DND-41 (cell line): Measurements from ENCODE around the gene FH.

Experiments used
- ATAC-seq: fragments of 200-7000 bp; cut with Tn5 transposase; 3 replicates; pipeline ENCODE4 v1.9.1; 2021; ENCODE audit warnings: low read depth; ENCODE audit not compliant: insufficient read depth
- DNase-seq: peaks from one replicate; pipeline ENCODE4 v3.0.0-alpha.2; 2020
- H2AFZ ChIP-seq: 2 replicates; pipeline ENCODE4 v1.6.0; 2012; ENCODE audit warnings: low read depth, low read length
- H3K27ac ChIP-seq: 2 replicates; pipeline ENCODE4 v1.5.1; 2012; ENCODE audit warnings: low read length, inconsistent platforms
- H3K27me3 ChIP-seq: fragments of 200-600 bp; sonication (generic); 2 replicates; pipeline ENCODE4 v1.6.0; 2012; ENCODE audit warnings: low read length, mild to moderate bottlenecking, inconsistent platforms; ENCODE audit not compliant: insufficient read depth, poor library complexity
- H3K36me3 ChIP-seq: 2 replicates; pipeline ENCODE4 v1.5.1; 2012; ENCODE audit warnings: low read length, inconsistent platforms; ENCODE audit not compliant: insufficient read depth
- H3K4me1 ChIP-seq: 2 replicates; pipeline ENCODE4 v1.5.1; 2012; ENCODE audit warnings: mild to moderate bottlenecking, low read length; ENCODE audit not compliant: insufficient read depth
- H3K4me2 ChIP-seq: 2 replicates; pipeline ENCODE4 v1.6.0; 2012; ENCODE audit warnings: mild to moderate bottlenecking, moderate library complexity, low read length, inconsistent platforms; ENCODE audit not compliant: insufficient read depth
- H3K4me3 ChIP-seq, 2 experiments: fragments of 200-600 bp in 1 of 2; shearing (Covaris generic) in 1 of 2; 2 replicates each; pipeline ENCODE4 v1.5.1; 2012 to 2016; ENCODE audit warnings: inconsistent platforms in 2 of 2, low read length in 2 of 2, mild to moderate bottlenecking in 2 of 2, low read depth in 1 of 2, moderate library complexity in 1 of 2
- H3K79me2 ChIP-seq: 2 replicates; pipeline ENCODE4 v1.6.0; 2012; ENCODE audit warnings: low read length, inconsistent platforms; ENCODE audit not compliant: insufficient read depth
- H3K9ac ChIP-seq: 2 replicates; pipeline ENCODE4 v1.6.0; 2012; ENCODE audit warnings: low read depth, mild to moderate bottlenecking, inconsistent platforms, low read length, moderate library complexity
- H3K9me3 ChIP-seq: 2 replicates; pipeline ENCODE4 v1.5.1; 2012; ENCODE audit warnings: low read length, moderate library complexity, mild to moderate bottlenecking, inconsistent platforms; ENCODE audit not compliant: insufficient read depth, severe bottlenecking
- H4K20me1 ChIP-seq: 2 replicates; pipeline ENCODE4 v1.6.0; 2012; ENCODE audit warnings: low read length; ENCODE audit not compliant: insufficient read depth
- EZH2 ChIP-seq: IDR thresholded peaks from 3 replicates; pipeline ENCODE4 v1.6.1; 2012; ENCODE audit warnings: borderline replicate concordance, low read depth, mild to moderate bottlenecking, moderate library complexity, low read length, inconsistent platforms; ENCODE audit not compliant: severe bottlenecking
- TF ChIP-seq, protein P1 (sequence below): IDR thresholded peaks from 2 replicates; pipeline ENCODE4 v1.5.1; 2012; ENCODE audit warnings: borderline replicate concordance, low read length, moderate library complexity, mild to moderate bottlenecking; ENCODE audit not compliant: poor library complexity, severe bottlenecking; ENCODE audit errors: extremely low read depth

Gene FH

GRCh38 chr1:241521718-241522117 is 2.2 kb upstream of the FH start:
- H3K9me3 ChIP-seq = no peaks in the 10 kb centered on the region
- DNase-seq = no peak
- peaks cover 36% of the 10 kb centered on the region for H3K27me3 ChIP-seq
- peaks cover 3% of the 10 kb centered on the region; the same call in 1 of the 2 replicates for H3K36me3 ChIP-seq
- H3K79me2 ChIP-seq = peaks cover 27% of the 10 kb centered on the region
- no peak overlapping the region for H2AFZ ChIP-seq
- ATAC-seq = no peak
- no peak overlapping the region for H3K27ac ChIP-seq
- H4K20me1 ChIP-seq = no peaks in the 10 kb centered on the region; the same call in 1 of the 2 replicates
- no peak overlapping the region for H3K4me3 ChIP-seq
- TF ChIP-seq, protein P1, sequence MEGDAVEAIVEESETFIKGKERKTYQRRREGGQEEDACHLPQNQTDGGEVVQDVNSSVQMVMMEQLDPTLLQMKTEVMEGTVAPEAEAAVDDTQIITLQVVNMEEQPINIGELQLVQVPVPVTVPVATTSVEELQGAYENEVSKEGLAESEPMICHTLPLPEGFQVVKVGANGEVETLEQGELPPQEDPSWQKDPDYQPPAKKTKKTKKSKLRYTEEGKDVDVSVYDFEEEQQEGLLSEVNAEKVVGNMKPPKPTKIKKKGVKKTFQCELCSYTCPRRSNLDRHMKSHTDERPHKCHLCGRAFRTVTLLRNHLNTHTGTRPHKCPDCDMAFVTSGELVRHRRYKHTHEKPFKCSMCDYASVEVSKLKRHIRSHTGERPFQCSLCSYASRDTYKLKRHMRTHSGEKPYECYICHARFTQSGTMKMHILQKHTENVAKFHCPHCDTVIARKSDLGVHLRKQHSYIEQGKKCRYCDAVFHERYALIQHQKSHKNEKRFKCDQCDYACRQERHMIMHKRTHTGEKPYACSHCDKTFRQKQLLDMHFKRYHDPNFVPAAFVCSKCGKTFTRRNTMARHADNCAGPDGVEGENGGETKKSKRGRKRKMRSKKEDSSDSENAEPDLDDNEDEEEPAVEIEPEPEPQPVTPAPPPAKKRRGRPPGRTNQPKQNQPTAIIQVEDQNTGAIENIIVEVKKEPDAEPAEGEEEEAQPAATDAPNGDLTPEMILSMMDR = no peak
- TF ChIP-seq EZH2 = no peak
- H3K4me1 ChIP-seq = peaks cover 29% of the 10 kb centered on the region
- no peak overlapping the region for H3K4me2 ChIP-seq
- no peak overlapping the region for H3K9ac ChIP-seq

DNA sequence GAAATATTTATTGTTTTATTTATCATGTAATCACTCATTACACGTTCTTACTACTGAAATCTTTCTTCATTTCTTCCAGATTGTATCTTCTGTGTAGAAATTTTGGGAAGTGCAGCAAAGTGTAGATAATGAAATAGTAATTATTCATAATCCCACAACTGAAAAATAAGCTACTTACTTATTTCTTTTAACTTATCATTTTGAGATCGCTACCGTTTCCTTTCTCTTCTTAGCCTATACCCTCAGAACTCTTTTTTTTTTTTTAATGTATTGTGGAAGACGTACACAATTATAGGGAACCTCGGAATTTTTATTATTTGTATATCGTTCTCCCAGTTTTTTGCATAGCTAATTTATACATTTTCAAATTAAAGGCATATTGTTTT is 518 bp upstream of the FH start:
- Histone ChIP-seq H3K27ac (peak overlapping the region; percentile 52; the same call in 1 of the 2 replicates), H3K4me2 (peak overlapping the region; percentile 74)
- TF ChIP-seq, protein P1 = no peak
- no peak for TF ChIP-seq EZH2

DNA sequence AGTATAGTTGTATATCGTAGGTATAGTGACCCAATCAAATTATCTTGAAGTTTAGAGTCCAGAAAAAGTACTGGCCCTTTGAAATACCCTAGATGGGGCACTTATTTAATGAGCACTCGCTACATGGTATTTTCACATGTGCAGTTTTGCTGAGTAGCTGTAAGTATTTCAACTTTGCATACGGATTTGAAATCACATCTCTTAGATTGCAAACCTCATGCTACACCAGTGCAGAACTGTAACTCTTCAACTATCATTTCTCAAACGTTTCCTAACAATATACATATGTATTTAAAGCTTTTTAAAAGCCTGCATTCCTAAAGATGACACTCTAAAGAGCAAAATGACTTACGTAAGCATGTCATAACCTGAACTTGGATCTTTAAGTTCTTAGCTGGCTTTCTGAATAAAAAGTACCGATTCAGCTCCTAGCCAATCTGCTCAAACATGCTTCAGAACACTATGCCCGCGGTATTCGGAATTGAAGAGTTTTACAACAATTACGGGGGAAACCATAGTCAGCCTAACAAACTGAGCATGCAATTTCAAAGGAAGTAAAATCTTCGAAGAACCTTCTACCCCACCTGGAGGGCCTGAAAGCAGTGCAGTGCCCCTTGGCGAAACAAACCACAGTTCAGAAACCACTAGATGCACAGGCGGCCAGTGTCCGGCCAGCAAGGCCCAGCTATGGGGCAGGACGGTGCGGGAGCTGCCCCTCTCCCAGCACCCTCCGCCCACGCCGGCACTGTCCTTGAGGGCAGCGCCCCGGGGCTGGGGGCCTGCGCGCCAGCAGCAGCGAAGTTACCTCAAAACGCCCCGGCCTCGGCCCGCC is 863 bp downstream of the FH start:
- Histone ChIP-seq H3K9ac (peak overlapping the region; percentile 75), H3K79me2 (peaks cover 50% of the 10 kb centered on the region), H3K4me1 (peaks cover 29% of the 10 kb centered on the region), H3K4me3 (peak overlapping the region; percentile 64 to 72), H3K27me3 (peaks cover 14% of the 10 kb centered on the region), H3K4me2 (peak overlapping the region; percentile 74), H3K36me3 (peaks cover 18% of the 10 kb centered on the region), H2AFZ (peak overlapping the region; percentile 88), H3K9me3 (no peaks in the 10 kb centered on the region), H3K27ac (peak overlapping the region; percentile 73), H4K20me1 (peaks cover 10% of the 10 kb centered on the region; the same call in 1 of the 2 replicates)
- ATAC-seq (no peak; the same call in 2 of the 3 replicates), DNase-seq (no peak)
- TF ChIP-seq, protein P1 = peak; percentile 3
- no peak for TF ChIP-seq EZH2

More for the DNA sequence above, 518 bp upstream of the FH start:
- no peaks in the 10 kb centered on the region for H3K9me3 ChIP-seq
- ATAC-seq (no peak), DNase-seq (no peak)
- peaks cover 26% of the 10 kb centered on the region for H3K27me3 ChIP-seq
- peaks cover 12% of the 10 kb centered on the region for H3K36me3 ChIP-seq
- peaks cover 2% of the 10 kb centered on the region; the same call in 1 of the 2 replicates for H4K20me1 ChIP-seq
- H3K4me1 ChIP-seq = peaks cover 29% of the 10 kb centered on the region
- H3K9ac ChIP-seq = peak overlapping the region; percentile 75
- H3K79me2 ChIP-seq = peaks cover 38% of the 10 kb centered on the region
- peak overlapping the region; percentile 72 to 81 for H3K4me3 ChIP-seq
- H2AFZ ChIP-seq = peak overlapping the region; percentile 75
